HG03045 (cell line): ENCODE measurements around the gene UCMA.
"Not testable (repeated sequence)": the region's sequence is repeated elsewhere in the genome, so short reads cannot be mapped to it uniquely, and the experiment has no call there.

Experiments used
- ATAC-seq: cut with Tn5 transposase; IDR thresholded peaks from one replicate; pipeline ENCODE4 v1.9.1; 2021; ENCODE audit warnings: mild to moderate bottlenecking, moderate library complexity; ENCODE audit not compliant: unreplicated experiment

Gene UCMA

DNA sequence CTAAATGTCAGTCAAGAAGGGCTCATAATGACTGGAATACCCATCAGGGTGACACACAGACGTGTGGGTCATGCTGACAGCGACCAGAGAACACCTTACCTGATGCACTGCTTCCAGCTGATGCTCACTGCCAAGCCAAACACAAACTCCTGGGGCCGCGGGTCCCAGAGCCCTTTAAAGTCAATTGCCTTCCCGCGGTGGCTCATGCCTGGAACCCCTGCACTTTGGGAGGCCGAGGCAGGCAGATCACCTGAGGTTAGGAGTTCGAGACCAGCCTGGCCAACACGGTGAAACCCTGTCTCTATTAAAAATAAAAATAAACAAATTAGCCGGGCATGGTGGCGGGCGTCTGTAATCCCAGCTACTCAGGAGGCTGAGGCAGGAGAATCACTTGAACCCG is 562 bp upstream of the UCMA start:
- not testable (repeated sequence) for ATAC-seq

DNA sequence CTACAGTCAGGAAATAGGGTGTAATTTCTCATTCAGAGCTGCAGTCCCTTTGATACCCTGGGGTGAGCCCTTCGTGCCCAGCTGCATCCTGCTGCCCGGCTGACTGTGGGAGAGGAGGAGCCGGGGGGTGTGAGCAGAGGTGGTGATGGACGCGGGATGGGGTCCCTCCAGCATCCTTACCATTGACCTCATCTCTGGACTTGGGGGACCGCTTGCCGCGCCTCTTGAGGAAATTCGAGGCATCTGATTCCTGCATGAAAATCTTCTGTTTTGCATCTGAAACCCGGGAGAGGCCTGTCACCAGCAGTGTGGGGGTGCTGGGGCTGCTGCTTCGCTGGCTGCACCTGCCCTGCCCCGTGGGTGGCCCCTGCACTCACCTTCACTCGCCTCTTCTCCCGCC is 816 bp downstream of the UCMA start:
- no peak for ATAC-seq

GRCh38 chr10:13231808-13232207 is 2.4 kb downstream of the UCMA start:
- ATAC-seq, result no peak

GRCh38 chr10:13231190-13231589 is 3.0 kb downstream of the UCMA start:
- no peak for ATAC-seq

- no peak for ATAC-seq
These were observed 7.1 kb downstream of the UCMA start for GRCh38 chr10:13227031-13227430.

GRCh38 chr10:13225601-13226000 is 8.6 kb downstream of the UCMA start:
- no peak for ATAC-seq

- ATAC-seq, result no peak
These were observed 9.8 kb downstream of the UCMA start for GRCh38 chr10:13224210-13224995.

DNA sequence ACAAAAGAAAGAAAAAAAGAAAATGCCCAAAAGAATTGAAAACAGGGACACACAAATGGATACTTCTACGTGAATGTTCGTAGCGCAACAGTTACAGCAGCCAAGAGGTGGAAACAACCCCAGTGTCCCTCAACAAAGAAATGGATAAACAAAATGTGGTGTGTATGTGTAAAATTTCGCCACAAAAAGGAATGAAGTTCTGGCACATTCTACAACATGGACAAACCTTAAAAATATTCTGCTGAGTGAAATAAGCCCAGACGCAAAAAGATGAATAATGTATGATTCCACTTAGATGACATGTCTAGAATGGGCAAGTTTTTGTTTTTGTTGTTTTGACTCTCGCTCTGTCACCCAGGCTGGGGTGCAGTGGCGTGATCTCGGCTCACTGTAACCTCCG is 10.9 kb downstream of the UCMA start:
- ATAC-seq, result no peak

GRCh38 chr10:13222566-13222965 is 11.6 kb downstream of the UCMA start:
- no peak for ATAC-seq

DNA sequence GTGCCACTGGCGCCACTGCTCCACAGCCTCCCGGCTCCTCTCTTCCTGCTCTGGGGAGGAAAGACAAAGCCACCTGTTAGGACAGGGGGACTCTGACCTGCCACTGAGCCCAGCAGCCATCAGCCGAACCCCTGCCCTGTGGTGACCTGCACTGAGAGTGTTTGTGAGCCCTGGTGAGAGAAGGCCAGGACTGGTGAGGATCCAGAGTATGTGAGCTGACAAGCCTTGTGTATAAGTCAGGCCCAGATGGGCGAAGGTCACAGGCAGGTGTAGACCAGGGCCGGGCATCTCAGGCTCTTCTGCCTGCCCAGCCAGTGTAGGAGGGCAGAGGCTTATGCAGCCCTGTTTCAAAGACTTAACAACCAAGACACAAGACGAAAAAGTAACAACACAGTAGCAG is 12.0 kb downstream of the UCMA start:
- ATAC-seq, result no peak

DNA sequence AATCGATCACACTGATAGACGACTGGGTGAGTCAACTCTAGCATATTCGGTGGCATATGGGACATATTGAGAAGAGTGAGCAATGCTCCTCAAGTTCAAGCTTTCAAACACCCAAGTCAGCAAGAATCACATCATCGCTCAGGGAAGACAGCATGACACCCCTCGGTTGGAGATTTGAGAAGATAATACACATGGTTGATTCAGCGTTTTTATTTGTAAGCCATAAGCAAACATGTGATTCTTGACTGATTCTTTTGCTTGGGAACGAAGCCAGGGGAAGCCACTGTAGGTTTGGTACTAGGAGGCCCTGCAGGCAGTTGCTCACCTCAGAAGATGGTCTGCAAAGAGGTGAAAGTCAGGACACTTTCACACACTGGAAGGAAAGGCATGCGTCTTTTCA is 12.6 kb downstream of the UCMA start:
- ATAC-seq, result no peak

- no peak for ATAC-seq
These were observed 14.2 kb downstream of the UCMA start for GRCh38 chr10:13219685-13220670.

GRCh38 chr10:13218878-13219277 is 15.3 kb downstream of the UCMA start:
- ATAC-seq, result no peak

- no peak for ATAC-seq
These were observed 21.0 kb downstream of the UCMA start for GRCh38 chr10:13213163-13213562.

DNA sequence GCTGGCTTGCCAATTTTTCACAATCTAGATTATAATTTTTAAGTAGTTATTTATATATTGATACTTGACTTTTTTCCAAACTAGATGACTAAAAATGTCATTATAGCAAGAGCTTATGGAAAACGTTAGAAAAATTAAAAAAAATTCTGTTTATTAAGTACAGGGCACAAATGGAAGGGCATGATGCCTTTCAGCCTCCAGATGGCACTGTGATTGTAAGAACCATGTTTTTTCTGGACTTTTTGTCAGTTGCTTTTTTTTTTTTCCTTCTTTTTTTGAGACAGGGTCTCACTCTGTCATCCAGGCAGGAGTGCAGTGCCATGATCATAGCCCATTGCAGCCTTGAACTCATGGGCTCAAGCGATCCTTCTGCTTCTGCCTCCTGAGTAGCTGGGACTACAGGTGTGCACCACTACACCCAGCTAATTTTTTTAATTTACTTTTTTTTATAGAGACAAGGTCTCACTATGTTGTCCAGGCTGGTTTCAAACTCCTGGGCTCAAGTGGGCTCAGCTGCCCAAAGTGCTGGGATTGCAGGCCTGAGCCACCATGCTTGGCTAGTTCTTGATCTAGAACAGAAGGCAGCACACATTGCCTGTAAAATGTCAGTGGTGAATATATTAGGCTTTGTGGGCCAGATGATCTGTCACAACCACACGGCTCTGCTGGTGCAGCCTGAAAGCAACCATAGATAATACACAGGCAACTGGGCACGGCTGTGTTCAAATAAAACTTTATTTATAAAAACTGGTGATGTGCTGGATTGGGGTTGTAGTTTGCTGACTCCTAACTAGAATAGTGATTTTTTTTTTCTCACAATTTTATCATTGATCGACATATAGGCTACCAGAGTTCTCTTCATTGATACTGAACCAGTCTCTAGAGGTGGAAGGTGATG is 27.4 kb downstream of the UCMA start:
- no peak for ATAC-seq

GRCh38 chr10:13206091-13206490 is 28.1 kb downstream of the UCMA start:
- no peak for ATAC-seq

GRCh38 chr10:13201132-13201531 is 33.0 kb downstream of the UCMA start:
- no peak for ATAC-seq

DNA sequence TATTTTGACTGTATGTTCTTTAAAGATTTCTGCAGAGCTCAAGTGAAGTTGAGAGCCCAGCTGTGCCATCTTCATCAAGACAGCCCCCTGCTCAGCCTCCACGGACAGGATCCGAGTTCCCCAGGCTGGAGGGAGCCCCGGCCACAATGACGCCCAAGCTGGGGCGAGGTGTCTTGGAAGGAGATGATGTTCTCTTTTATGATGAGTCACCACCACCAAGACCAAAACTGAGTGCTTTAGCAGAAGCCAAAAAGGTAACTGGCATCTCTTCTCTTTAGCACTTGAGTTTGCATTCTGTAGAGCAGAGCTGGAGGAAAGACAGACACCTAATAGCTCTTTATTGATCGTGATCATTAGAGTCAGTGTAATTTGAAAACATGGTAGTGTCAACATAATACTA is 39.2 kb downstream of the UCMA start:
- ATAC-seq, result no peak

GRCh38 chr10:13193637-13194036 is 40.5 kb downstream of the UCMA start:
- ATAC-seq, result no peak

GRCh38 chr10:13191362-13191761 is 42.8 kb downstream of the UCMA start:
- ATAC-seq, result no peak

DNA sequence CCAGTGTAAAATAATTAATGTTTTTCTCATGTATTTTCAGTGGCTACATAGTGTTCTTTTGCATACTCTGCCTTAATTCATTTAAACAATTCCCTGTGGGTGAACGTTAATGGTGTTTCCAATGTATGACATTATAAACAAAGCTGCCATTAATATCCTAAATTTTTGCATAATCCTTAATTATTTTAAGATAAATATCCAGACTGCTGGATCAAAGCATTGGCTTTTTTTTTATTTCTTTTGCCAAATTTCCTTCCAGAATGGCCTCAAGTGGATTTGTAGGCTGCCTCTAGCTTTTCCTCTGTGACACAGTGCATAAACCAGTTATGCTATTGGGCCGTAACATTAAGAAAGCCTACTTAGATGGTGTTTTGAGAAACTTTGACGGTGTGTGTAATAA is 43.4 kb downstream of the UCMA start:
- no peak for ATAC-seq
